Adipocyte (in vitro differentiated cells): Measurements from ENCODE around the gene TCF7.
A peak's percentile ranks its signal among the peaks of the same experiment; 100 is the strongest.

Experiments used
- DNase-seq: peaks from one replicate; pipeline ENCODE4 v3.0.0-alpha.2; 2015; ENCODE audit warnings: low read depth
- H3K27me3 ChIP-seq: replicated peaks from 2 replicates; pipeline ENCODE4 v1.7.0; 2013; ENCODE audit warnings: mild to moderate bottlenecking, low read length, moderate library complexity; ENCODE audit not compliant: control insufficient read depth, insufficient read depth
- H3K36me3 ChIP-seq: 2 replicates; pipeline ENCODE4 v1.7.0; 2013; ENCODE audit warnings: low read length, mild to moderate bottlenecking, moderate library complexity; ENCODE audit not compliant: control insufficient read depth, insufficient read depth, severe bottlenecking
- H3K4me1 ChIP-seq: 2 replicates; pipeline ENCODE4 v1.7.0; 2013; ENCODE audit warnings: mild to moderate bottlenecking, low read length, moderate library complexity; ENCODE audit not compliant: control insufficient read depth, insufficient read depth
- H3K4me3 ChIP-seq: 2 replicates; pipeline ENCODE4 v1.7.0; 2013; ENCODE audit warnings: mild to moderate bottlenecking, low read length, moderate library complexity
- H3K9ac ChIP-seq: 2 replicates; pipeline ENCODE4 v1.7.0; 2013; ENCODE audit warnings: mild to moderate bottlenecking, low read length, moderate library complexity
- H3K9me3 ChIP-seq: 2 replicates; pipeline ENCODE4 v1.7.0; 2013; ENCODE audit warnings: mild to moderate bottlenecking, low read length, moderate library complexity; ENCODE audit not compliant: control insufficient read depth

TCF7 gene

DNA sequence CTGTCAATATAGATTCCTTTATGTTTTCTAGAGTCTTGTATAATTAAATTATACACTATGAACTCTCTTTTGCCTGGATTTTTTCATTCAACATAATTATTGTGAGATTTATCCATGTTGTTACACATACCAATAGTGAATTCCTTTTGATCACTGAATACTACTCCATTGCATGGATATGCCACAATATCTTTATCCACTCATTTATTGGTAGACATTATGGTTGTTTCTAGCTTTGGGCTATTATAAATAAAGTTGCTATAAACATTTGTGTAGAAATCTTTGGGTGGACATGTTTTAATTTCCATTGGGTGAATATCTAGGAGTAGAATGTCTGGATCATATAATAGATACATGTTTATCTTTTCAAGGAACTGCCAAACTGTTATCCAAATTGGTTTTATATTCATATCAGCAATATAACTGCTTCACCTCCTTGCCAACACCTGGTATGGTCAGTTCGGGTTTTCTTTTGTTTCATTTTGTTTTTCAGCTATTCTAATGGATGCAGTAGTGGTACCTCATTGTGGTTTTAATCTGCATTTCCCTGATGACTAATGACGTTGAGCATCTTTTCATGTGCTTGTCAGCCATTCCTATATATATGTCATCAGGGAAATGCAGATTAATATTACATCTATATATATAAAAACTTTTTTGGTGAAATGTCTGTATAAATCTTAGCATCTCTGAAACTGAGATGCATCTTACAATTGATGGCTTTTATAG is 32.1 kb upstream of the TCF7 start:
- no peaks in the 10 kb centered on the region for H3K36me3 ChIP-seq
- no peaks in the 10 kb centered on the region for H3K9me3 ChIP-seq
- H3K27me3 ChIP-seq: no peaks in the 10 kb centered on the region
- no peak for DNase-seq
- no peaks in the 10 kb centered on the region for H3K4me1 ChIP-seq
- no peak overlapping the region for H3K4me3 ChIP-seq
- no peak overlapping the region for H3K9ac ChIP-seq

DNA sequence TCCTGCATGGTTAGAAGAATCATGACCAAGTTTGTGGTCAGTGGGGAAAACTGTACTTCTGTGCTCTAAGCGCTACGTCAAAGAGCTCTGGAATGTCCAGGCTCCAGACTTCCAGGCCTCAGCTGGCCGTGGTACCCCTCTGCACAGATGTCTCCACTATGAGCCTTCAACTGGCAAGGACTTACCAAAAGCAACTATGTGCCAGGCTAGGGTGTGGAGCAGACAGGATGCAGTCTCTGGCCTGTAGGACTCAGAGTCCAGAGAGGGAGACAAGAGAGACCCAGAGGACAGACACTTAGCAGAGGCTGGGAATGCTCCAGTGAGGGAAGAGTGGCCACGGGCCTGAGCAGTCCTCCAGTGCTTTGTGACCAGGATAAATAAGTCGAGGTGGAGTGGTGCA is 31.0 kb upstream of the TCF7 start:
- no peak for DNase-seq
- Histone ChIP-seq H3K36me3 (no peaks in the 10 kb centered on the region), H3K4me3 (no peak overlapping the region), H3K27me3 (no peaks in the 10 kb centered on the region), H3K9ac (no peak overlapping the region), H3K4me1 (no peaks in the 10 kb centered on the region), H3K9me3 (no peaks in the 10 kb centered on the region)

DNA sequence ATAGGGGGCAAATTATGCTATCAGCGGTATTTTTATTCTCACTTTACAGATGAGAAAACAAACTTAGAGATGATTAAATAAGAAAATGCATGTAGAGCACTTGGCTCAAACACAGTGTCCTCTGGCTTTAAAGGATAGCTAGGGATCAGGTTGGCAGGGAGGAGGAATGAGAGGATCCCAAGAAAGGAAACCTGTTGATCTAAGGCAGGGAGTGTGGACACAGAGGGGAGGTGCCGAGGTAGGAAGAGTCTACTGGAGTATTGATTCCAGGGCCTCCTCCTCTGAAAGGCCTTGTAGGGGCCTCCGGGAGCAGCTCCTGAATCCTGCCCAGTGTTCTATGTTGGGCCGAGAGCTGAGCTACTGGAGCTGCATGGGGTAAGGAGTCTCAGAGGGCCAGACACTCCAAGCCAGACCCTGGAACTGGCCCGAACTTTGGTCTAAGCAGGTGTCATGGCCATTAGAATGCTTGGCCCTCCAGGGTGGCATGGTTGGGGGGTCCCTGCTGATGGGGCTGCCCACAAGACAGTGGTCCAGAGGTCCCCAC is 30.4 kb upstream of the TCF7 start:
- Histone ChIP-seq H3K4me3 (no peak overlapping the region), H3K4me1 (no peaks in the 10 kb centered on the region), H3K36me3 (no peaks in the 10 kb centered on the region), H3K9ac (no peak overlapping the region), H3K9me3 (no peaks in the 10 kb centered on the region), H3K27me3 (no peaks in the 10 kb centered on the region)
- DNase-seq: no peak

DNA sequence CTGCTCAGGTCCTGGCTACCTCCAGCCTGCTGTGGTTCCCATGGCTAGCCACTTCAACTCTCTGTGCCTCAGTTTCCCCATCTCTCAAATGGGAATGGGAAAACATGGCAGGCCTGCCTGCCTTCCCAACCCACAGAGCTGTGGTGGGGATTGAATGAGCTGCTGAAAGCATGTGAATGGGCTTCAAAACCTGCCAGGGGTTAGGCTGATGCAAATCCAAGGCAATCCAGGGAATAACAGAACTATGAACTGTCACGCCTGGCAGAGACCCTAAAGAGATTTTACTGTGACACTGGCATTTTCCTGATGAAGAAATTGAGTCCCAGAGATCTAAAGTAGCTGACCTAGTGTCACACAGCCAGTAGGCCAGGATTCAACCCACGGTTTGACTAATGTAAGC is 29.9 kb upstream of the TCF7 start:
- H3K4me1 ChIP-seq: no peaks in the 10 kb centered on the region
- H3K9ac ChIP-seq: no peak overlapping the region
- H3K4me3 ChIP-seq: no peak overlapping the region
- no peaks in the 10 kb centered on the region for H3K9me3 ChIP-seq
- no peaks in the 10 kb centered on the region for H3K27me3 ChIP-seq
- no peak for DNase-seq
- H3K36me3 ChIP-seq: no peaks in the 10 kb centered on the region

DNA sequence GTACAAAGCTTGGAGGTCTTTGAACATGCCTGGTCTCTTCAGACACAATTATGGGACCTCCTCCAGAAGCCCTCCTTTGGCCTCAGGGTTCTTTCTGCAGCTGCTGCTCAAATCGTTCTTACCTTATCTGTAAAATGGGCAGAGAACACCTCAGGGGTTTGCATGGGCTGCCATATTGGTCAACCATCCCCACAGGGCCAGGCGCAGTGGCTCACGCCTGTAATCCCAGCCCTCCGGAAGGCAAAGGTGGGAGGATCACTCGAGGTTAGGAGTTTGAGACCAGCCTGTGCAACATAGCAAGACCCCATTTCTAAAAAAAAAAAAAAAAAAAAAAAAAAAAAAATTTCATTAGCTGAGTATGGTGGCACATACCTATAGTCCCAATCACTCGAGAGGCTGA is 29.1 kb upstream of the TCF7 start:
- no peaks in the 10 kb centered on the region for H3K9me3 ChIP-seq
- no peak overlapping the region for H3K4me3 ChIP-seq
- no peak for DNase-seq
- H3K36me3 ChIP-seq: no peaks in the 10 kb centered on the region
- H3K9ac ChIP-seq: no peak overlapping the region
- no peaks in the 10 kb centered on the region for H3K4me1 ChIP-seq
- H3K27me3 ChIP-seq: no peaks in the 10 kb centered on the region

DNA sequence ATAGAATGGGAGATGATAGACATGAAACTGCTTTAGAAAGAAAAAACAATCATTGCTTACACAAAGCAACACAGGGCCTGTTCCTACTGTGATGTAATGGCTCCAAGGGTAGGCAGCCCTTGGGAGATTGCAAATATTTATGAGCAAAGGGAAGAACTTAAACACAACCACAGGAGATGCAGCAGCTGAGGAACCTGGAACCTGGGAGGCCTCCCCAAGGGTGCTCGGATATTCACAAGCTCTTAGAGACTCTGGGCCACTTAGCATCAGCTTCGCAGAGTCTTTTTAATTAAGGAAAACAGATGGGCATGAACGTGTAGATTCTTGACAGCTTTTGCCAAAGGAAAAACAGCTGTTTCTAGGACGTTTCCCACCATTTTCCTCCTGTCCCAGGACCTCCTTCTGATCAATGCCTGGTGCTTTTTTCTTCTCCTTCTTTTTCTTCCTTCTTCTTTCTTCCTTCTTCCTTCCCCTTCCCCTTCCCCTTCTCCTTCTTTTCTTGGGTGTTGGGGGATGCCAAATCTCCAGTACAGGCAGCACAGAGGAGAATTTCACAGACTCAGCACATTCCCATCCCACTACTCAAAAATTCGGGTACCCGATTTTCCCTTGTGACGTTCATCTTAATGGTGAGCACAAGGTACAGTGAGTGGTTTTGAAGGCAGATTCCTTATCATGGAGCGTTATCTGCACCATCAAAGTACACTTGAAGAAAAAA is 28.1 kb upstream of the TCF7 start:
- no peak for DNase-seq
- no peak overlapping the region for H3K4me3 ChIP-seq
- no peaks in the 10 kb centered on the region for H3K27me3 ChIP-seq
- H3K9me3 ChIP-seq: no peaks in the 10 kb centered on the region
- no peaks in the 10 kb centered on the region for H3K36me3 ChIP-seq
- peaks cover 3% of the 10 kb centered on the region for H3K4me1 ChIP-seq
- H3K9ac ChIP-seq: no peak overlapping the region

DNA sequence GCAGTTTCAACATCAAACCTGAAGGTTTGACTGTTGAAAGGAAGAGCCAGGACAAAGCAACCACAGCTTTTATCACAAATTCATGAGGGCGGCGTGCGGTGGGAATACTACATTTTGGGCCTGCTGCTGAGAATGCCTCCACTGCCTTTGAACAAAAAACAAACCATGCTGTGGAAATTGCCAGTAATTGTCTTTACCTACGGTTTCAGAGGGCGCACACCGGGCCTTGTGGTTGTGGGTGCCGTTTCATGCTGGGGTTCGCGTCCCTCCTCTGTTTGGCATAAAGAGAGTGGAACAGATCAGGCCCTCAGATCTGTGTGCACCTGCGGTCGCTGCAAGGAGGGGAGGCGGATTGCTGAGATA is 27.6 kb upstream of the TCF7 start:
- H3K36me3 ChIP-seq: no peaks in the 10 kb centered on the region
- H3K4me3 ChIP-seq: no peak overlapping the region
- H3K9ac ChIP-seq: no peak overlapping the region
- no peak for DNase-seq
- H3K4me1 ChIP-seq: peaks cover 9% of the 10 kb centered on the region
- H3K9me3 ChIP-seq: no peaks in the 10 kb centered on the region
- H3K27me3 ChIP-seq: no peaks in the 10 kb centered on the region

DNA sequence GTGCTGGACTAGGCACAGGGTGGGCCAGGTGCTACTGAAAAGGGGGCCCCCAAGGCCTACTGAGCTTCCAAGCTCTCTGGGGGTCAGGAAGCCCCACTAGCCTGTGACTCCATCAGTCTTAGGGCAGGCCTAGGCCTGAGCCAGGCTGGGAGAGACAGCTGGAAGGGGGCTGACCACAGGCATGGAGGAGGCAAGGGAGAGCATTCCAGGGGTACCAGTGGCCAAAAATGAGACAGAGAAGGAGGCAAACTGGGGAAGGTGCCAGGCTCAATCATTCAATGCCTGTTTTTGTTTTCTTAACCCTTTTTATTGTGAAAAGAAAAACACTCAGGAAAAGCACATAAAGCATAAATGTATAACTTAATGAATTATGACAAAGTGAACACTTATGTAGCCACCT is 26.2 kb upstream of the TCF7 start:
- H3K9ac ChIP-seq: no peak overlapping the region
- peaks cover 13% of the 10 kb centered on the region for H3K4me1 ChIP-seq
- H3K9me3 ChIP-seq: no peaks in the 10 kb centered on the region
- DNase-seq: peak; percentile 34
- H3K27me3 ChIP-seq: no peaks in the 10 kb centered on the region
- H3K4me3 ChIP-seq: no peak overlapping the region
- no peaks in the 10 kb centered on the region for H3K36me3 ChIP-seq

DNA sequence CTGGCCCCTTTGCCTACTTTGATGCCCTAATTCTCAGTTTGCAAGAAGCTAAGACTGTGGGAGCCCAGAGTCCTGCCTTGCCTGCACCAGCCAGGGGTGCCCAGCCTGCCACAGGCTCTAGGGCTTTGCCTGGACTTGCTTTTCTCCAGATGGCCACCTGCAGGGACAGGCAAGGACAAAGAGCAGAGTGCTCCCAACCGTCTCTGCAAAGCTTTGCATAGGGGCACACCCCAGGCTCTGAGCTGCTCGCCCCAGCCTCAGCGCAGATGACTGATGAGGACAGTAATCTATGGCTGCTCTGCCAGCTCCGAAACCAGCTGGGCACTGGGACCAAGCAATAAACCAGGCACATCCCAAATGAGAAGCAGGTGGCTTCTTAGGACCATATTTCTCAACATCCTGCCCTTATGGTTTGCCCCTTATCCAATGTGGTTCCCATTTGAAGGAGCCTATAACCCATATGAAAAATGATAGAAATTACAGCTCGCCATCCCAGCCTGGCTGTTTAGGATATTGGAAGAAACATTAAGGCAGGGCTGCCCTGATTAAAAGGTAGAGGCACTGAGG is 25.4 kb upstream of the TCF7 start:
- Histone ChIP-seq H3K4me1 (peaks cover 13% of the 10 kb centered on the region), H3K9me3 (no peaks in the 10 kb centered on the region), H3K4me3 (no peak overlapping the region), H3K27me3 (peaks cover 3% of the 10 kb centered on the region), H3K36me3 (no peaks in the 10 kb centered on the region), H3K9ac (no peak overlapping the region)
- DNase-seq: no peak

DNA sequence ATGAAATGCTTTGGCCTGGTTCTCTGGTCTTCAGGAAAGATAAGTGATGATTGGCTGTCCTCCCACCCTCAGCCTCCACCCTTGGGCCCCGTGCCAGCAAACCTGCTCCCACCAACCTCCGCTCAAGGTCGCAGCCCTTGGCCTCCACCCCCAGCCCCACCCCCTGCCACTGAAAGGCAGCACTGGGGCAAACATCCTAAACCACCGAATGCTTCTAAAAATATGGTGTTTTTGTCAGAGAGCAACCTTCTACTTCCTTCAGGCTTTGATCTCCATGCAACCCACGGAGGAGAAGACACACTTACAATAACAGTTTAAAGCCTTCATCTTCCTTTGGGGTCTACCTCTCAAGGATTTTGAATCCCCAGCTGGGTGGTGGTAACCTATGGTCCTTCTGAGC is 24.0 kb upstream of the TCF7 start:
- Histone ChIP-seq H3K4me3 (no peak overlapping the region), H3K36me3 (no peaks in the 10 kb centered on the region), H3K27me3 (peaks cover 3% of the 10 kb centered on the region), H3K9ac (no peak overlapping the region), H3K4me1 (peaks cover 18% of the 10 kb centered on the region), H3K9me3 (no peaks in the 10 kb centered on the region)
- DNase-seq: no peak

DNA sequence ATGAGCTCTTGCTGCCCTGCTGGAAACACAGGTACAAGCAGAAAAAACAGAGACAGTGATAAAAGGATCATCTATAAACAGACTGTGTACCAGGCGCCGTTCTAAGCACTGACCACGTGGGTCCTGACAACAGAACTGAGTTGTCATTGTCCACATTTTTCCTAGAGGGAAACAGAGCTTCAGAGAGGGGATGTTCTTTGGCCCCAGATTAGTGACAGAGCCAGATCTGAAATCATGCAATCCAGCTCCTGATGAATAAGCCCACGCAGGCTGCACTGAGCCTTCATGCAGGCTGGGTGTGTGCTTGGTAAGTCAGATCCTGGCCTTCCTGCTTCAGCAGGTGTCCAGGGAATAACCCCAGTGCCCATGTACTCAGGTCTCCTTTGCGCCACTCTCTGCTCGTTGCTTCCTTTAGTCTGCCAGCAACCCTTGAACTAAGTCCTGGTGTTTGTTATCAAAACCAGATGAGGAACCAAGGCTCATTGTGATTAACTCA is 22.8 kb upstream of the TCF7 start:
- H3K9ac ChIP-seq: no peak overlapping the region

More for the DNA sequence above, 22.8 kb upstream of the TCF7 start:
- no peaks in the 10 kb centered on the region for H3K36me3 ChIP-seq
- DNase-seq: no peak
- no peak overlapping the region for H3K4me3 ChIP-seq
- H3K27me3 ChIP-seq: peaks cover 7% of the 10 kb centered on the region
- no peaks in the 10 kb centered on the region for H3K9me3 ChIP-seq
- H3K4me1 ChIP-seq: peaks cover 20% of the 10 kb centered on the region
